Measurements from ENCODE around the gene CTPS2.
"Not testable (repeated sequence)": the region's sequence is repeated elsewhere in the genome, so short reads cannot be mapped to it uniquely, and the experiment has no call there.

Gene CTPS2

DNA sequence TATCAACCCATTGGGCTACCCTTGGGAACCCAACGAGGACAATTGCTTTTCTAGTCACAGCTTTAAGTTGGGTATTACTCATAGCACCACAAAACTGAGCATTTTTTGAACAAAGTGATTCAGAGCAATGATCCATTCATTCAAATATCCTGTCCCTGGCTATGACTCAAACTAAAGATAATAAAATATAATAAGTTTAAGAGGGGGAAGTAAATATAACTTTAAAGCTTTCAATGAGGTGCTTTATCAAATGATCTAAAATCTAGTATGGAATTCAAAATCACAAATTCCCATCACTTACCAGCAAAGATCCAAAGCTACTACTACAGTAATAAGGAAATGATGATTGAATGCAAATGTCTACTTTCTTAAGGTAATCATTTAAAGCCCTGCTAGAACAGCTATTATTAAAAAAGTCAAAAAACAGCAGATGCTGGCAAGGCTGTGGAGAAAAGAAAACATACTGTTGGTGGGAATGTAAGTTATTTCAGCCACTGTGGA, 102.3 kb downstream of the CTPS2 start:
- in situ Hi-C loops (cut with MboI; ENCODE audit: low sequenced_read_pairs) = no loop called here

DNA sequence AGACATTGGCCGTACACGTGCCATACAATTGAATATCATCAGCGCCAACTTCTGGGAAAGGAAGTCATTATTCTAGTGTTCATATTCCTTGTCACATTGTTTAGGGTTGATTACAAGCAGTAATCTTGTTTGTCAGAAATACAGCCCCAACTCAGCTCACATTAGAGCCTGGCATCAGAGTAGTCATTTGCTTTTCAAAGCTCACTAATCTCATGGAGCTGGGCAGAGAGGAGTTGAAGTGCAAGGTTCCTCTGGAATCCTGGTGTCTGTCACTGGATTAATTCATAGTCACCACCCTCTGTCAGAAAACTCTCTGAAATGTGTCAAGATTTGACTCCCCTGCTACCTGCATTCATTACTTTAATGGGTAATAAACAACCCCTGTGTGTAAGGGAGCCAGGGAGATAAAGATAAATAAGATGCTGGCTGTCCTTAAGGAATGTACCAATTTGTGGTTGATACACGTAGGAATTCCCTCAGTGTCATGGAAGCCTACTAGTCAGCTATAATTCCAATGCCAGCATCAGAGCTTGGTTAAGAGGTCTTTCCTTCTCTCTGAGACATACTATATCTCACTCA, 106.2 kb downstream of the CTPS2 start:
- in situ Hi-C loops (cut with MboI; ENCODE audit: low sequenced_read_pairs) = no loop called here

DNA sequence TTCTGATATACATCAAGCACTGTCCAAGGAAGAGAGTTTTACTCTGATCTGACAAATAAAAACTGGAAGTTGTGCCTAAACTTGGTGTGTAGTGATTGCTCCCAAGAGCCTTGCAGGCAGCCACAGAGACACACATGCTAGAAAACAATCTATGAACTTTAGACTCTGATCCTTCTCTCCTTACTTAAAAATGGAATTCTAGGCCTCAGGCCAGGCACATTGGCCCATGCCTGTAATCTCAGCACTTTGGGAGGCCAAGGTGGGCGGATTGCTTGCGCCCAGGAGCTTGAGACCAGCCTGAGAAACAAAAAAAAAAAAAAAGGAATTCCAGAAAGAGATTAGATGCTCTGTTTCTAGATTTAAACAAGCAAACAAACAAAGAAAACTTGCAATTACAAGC, 108.1 kb downstream of the CTPS2 start:
- in situ Hi-C loops (cut with MboI; ENCODE audit: low sequenced_read_pairs) = no loop called here

DNA sequence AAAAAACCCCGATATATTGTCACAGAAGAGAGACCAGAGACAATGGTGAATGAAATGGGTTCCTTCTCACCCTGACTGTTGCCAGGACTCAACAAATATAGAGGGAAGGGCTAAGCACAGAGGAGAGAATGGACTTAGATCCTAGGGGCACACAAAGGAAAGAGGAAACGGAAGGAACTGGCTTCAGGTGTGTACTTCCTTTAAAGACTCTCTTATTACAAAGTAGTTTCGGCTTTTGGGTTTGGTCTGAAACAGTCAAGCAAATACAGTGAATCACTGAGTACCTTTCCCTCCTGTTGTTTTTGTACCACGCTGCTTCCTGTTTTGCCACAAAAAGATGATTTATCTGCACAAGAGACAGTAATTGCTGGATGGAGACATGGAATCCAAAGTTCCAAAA, 108.6 kb downstream of the CTPS2 start:
- in situ Hi-C loops (cut with MboI; ENCODE audit: low sequenced_read_pairs) = no loop called here

DNA sequence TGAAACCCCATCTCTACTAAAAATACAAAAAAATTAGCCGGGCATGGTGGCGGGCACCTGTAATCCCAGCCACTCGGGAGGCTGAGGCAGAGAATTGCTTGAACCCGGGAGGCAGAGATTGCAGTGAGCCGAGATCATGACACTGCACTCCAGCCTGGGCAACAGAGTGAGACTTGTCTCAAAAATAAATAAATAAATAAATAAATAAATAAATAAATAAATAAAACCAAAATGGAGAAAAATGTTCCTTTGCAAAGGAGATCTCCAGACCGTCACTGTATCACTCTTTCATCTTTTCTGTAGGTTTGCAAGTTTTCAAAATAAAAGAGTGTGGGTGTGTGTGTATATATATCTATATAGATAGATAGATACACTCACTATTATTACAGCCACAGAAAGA, 109.2 kb downstream of the CTPS2 start:
- in situ Hi-C loops (cut with MboI; ENCODE audit: low sequenced_read_pairs) = not testable (repeated sequence)

DNA sequence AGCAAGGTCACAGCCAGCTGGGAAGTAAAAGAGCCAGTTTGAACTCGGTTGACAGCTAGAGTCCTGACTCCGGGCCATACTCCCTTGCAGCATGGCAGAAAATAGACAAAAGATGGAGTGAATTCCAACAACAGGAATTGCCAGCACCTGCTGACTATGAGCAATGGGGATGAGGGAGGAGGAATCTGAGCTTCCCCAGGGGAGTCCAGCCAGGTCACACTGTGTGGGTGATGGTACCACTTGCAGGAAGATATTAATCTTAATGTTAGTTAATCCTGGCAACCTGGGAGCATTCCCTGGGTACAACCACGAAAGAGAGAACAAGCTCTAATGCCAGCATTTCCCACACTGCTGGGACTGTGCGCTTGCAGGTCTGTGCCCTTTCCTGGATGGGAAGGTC, 110.6 kb downstream of the CTPS2 start:
- in situ Hi-C loops (cut with MboI; ENCODE audit: low sequenced_read_pairs) = no loop called here

DNA sequence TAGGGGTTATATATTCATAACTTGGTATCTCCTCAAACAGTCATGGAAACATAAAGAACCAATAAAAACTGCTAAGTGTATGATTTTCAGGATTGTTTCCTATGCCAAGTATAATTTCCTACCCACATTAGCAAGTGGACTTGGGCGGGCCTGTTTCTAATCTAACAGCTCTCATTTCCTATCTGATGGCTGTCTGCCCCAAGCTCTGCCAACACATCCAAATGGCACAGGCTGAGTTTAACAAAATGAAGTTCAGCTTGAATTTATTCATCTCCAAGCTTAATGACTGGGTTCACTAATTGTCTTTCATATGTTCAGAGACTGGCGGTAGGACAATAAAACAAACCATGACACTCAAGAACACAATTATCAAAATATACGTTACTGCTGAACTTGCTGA, 118.0 kb downstream of the CTPS2 start:
- in situ Hi-C loops (cut with MboI; ENCODE audit: low sequenced_read_pairs) = no loop called here

DNA sequence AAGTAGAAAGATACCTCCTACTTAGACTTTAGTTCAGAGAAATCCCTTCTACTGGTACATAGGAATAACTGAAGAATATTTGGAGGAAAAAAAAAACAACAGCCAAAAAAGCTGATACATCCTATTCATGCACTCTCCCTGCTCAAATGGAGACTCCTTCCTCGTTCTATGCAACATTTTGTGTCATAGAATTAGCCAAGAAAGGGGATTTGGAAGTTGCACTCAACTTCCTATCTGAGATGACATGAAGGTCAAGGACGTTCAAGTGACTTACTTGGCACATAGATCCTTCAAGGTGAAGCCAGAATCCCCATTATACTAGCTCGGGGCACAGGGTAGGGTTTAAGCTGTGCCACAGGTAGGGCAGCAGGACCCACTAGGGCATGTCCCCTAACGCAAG, 118.7 kb downstream of the CTPS2 start:
- in situ Hi-C loops (cut with MboI; ENCODE audit: low sequenced_read_pairs) = no loop called here

DNA sequence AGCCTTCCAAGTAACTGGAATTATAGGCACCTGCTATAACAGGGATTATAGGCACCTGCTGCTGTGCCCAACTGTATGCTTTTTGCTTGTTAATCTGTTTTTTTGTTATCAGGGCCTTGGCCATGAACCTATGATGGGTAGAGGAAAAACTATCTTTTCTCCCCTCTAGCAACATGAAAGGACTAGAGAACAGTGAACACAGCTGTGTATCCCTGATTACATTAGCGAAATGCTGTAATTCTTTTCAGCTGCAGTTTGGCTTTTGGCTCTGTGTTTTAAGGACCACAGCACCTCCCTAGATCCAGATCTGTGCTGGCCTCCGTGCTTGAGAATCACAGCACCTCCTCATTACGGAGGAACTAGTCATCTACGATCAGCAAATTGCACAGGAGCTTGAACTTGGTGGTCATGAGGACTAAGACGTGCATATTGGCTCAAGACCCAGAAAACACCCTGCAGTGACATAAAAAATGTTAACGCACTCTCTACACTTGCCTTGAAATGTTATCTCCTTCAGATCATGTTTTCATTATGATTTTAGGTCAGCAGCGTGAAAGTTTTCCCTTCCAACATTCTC, 120.2 kb downstream of the CTPS2 start:
- in situ Hi-C loops (cut with MboI; ENCODE audit: low sequenced_read_pairs) = no loop called here

DNA sequence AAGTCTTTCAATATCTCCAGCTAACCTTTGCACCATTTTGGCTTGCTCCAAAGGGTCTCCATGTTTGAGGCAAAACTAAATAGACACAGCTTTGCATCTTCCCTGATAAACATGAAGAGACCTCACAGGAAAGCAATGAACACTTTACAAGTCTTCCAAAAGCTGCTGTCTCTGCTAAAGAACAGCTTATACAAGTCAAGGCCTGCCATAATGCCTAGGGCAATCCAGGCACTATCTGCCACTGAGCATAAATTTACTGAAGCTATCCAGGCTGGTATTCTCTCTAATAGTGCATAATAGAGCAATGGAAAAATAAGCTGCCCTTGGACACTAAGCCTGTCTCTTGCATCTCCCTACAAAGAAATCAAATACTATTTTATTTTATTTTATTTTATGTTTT, 122.6 kb downstream of the CTPS2 start:
- in situ Hi-C loops (cut with MboI; ENCODE audit: low sequenced_read_pairs) = no loop called here

DNA sequence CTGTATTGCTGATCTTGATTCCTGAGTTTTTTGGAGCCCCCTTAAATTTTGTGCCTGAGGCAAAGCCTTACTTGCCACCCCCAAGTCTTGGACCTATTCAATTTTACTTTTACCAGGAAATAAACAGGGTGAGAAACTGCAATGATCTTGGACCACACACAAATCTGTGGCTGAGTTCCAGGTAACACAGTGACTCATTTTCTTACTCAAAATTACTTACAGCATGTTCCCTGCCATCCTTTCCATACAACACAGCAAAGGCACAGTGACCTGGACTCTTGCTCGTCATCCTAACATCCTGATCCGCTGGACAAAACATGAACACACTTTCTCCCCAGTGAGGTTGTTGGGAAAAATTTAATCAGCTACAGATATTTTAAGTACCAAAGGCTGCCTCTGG, 123.3 kb downstream of the CTPS2 start:
- in situ Hi-C loops (cut with MboI; ENCODE audit: low sequenced_read_pairs) = no loop called here

DNA sequence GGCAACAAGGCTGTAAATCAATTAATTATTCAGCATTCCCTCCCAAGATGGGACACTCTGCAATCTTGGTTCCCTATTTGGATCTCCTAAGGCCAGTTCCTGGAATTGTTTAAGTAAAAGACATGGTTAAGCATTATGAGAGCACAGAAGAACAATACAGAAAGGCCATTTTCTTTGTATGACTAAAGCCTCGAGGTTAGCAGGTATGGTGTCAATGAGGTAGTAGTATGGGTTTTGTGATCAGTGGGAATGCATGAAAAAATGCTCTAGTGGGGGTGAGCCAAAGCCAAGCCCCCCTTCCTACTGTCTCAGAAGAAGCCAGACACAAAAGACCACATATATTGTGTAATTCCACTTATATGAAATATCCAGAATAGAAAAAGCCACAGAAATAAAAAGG, 124.2 kb downstream of the CTPS2 start:
- in situ Hi-C loops (cut with MboI; ENCODE audit: low sequenced_read_pairs) = no loop called here

DNA sequence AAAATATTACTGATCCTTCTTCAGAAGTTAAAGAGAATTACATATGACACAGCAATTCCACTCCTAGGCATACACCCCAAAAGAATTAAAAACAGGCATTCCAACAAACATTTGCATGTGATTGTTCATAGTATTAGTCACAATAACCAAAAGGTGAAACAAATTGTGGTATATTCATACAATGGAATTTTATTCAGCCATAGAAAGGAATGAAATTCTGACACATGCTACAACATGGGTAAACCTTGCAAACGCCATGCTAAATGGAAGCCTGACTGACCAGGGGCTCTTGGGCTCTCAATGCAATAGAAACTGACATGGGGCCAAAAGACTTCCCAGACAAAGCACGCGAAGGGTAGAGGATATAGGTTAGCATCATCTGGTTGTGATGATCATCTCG, 124.6 kb downstream of the CTPS2 start:
- in situ Hi-C loops (cut with MboI; ENCODE audit: low sequenced_read_pairs) = no loop called here

DNA sequence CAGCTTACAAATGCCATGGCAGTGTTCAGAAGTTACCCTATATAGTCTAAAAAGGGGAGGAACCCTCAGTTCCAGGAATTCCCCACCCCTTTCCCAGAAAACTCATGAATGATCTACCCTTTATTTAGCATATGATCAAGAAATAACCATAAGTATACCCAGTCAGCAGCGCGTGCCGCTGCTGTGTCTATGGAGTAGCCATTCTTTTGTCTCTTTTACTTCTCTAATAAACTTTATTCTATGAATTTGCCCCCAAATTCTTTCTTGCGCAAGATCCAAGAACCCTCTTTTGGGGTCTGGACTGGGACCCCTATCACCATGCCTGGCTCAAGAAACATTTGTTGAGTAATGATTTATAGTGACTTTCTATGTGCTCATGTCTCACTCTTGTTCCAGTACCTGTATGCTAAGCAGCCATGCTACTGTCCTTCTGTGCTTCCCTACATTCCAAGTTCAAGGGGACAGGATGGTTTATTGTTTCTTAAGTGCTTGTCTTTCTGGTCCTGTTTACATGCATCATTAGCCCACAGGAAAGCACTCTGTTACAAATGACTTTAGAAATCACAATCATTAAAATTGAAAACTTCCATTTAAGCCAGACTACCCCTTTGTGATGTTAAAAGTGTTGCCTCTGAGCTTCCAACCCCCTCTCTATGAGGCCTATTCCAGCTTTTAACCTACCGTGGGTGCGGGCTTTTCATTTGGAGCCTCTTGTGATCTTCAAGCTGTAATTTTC, 125.9 kb downstream of the CTPS2 start:
- in situ Hi-C loops (cut with MboI; ENCODE audit: low sequenced_read_pairs) = no loop called here

DNA sequence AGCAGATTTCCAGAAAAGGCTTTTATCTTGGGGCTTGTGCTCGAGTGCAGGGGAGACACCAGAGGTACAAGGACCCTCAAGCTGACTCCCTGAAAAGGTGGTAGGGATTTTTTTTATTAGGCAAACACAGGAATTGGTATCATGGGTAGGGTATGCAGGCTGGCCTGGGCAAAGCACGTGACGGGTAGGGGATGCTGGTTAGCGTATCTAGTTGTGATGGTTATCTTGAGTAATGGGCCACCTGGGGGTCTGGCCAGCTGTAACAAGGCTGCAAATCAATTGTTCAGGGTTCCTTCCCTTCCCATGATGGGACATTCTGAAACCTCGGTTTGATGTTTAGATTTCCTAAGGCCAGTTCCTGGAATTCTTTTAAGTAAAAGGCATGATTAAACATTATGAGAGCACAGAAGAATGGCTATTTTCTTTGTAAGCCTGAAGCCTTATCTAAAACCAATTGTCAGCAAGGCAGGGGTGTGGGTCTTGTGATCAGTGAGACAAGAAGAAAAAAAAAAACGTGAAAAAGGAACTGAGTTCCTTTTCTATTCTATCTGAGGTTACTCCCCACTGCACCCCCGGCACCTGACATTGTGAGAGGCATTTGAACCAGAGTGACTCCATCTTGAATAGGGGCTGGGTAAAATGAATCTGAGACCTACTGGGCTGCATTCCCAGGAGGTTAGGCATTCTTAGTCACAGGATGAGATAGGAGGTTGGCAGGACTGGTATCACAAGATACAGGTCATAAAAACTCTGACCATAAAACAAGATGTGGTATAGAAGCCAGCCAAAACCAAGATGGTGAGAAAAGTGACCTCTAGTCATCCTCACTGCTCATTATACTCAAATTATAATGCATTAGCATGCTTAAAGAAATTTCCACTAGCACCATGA, 126.7 kb downstream of the CTPS2 start:
- in situ Hi-C loops (cut with MboI; ENCODE audit: low sequenced_read_pairs) = no loop called here

DNA sequence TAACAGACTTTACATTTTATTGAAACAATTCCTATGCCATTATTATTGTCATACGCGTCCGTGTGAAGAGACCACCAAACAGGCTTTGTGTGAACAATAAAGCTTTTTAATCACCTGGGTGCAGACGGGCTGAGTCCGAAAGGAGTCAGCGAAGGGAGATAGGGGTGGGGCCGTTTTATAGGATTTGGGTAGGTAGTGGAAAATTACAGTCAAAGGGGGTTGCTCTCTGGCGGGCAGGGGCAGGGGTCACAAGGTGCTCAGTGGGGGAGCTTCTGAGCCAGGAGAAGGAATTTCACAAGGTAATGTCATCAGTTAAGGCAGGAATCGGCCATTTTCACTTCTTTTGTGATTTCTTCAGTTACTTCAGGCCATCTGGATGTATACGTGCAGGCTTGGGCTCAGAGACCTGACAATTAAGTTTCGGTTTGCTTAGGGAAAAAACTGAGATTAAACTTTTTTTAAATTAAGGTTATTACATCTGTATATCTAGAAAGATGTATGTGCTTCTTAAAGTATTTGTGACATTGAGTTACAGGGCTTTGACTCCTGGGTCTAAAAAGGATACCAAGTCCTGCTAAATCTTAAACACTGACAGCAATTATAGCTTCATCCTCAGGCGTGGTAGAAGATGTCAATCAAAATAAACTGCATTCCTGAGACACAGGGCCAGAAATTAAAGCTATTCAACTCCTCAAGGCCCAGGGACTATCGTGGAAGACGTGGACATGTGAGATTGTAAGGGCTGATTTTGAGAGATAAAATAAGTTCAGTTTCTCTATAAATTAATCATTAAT, 132.3 kb downstream of the CTPS2 start:
- in situ Hi-C loops (cut with MboI; ENCODE audit: low sequenced_read_pairs) = not testable (repeated sequence)

DNA sequence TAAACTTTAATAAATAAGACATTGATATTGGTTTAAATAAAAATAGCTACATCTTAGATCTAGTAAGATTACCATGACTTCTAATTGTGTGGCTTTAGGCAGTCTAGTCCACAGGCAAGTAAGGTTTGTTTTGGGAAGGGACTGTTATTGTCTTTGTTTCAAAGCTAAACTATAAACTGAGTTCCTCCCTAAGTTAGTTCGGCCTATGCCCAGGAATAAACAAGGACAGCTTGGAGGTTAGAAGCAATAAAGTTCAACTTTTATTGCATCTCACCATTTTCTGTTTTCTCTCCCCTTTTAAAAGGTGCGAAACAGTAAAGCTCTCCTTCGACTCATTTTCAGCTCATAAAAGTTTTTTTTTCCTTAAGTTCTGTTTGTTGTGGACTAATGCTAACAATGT, 133.0 kb downstream of the CTPS2 start:
- in situ Hi-C loops (cut with MboI; ENCODE audit: low sequenced_read_pairs) = no loop called here

DNA sequence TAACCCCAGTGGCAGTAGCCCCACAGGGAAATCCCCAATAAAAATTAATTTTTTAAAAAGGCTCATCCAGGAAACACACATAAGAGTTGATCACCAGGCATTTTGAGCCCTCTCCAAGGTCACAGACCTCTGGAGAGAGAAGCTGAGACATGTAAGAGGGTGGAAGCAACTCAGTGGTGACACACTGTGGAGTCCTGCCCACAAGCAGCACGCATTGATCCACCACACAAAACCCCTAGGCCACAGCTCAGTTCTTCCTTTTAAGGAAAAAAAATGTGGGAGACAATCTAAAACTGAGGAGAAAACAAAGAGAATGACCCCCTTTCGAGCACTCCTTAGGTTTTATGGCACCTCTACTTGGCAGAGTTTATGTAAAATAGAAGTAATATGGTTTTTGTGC, 134.3 kb downstream of the CTPS2 start:
- in situ Hi-C loops (cut with MboI; ENCODE audit: low sequenced_read_pairs) = no loop called here

DNA sequence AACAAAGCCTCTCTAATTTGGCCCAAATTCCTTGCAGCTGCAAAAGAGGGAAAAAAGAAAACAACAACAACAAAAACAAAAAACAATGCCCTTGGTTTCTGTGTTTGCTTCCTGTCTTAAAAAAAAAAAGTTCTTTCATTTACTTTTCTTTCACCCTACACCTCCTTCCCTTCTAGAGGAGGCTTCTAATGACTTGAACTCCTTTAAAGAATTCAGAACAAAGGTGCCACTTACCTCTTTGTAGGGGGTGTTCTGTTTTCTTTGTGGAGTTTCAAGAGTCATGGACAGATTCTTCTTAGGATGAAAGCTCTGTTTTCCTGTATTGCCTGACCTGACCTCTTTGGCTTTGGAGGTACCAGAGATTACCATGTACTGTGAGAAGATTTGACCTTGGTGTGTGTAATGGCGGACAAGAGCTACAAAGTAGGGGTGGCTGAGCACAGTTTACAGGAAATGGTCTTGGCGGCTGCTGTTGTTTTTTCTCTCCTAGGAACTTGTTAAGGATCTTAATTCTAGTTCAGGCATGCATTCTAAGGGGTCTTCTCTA, 134.9 kb downstream of the CTPS2 start:
- in situ Hi-C loops (cut with MboI; ENCODE audit: low sequenced_read_pairs) = no loop called here

DNA sequence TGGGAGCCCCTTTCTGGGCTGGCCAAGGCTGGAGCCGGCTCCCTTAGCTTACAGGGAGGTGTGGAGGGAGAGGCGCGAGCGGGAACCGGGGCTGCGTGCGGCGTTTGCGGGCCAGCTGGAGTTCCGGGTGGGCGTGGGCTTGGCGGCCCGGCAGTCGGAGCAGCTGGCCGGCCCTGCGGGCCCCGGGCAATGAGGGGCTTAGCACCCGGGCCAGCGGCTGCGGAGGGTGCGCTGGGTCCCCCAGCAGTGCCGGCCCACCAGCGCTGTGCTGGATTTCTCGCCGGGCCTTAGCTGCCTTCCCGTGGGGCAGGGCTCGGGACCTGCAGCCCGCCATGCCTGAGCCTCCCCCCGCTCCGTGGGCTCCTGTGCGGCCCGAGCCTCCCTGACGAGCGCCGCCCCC, 137.1 kb downstream of the CTPS2 start:
- in situ Hi-C loops (cut with MboI; ENCODE audit: low sequenced_read_pairs) = not testable (repeated sequence)
